ENCODE data around the gene VSIG10. TPM values are rescaled to one million over a fixed set of nuclear protein-coding genes. Genes with fewer than 3 reads are reported as not detected.
"Not testable (repeated sequence)": the region's sequence is repeated elsewhere in the genome, so short reads cannot be mapped to it uniquely, and the experiment has no call there.

The VSIG10 gene
- total RNA-seq, 3 donors from 2014 or later (not counting 1 experiment from before 2014, with no cell fraction given) = 0.56 to 2.2 (median 0.75) TPM

GRCh38 chr12:118135788-118136558 is 32.2 kb upstream of the VSIG10 start, which contains the start of gene PEBP1:
PEBP1 (plus strand) TSS chr12:118136124; CDS start chr12:118136210, 86 bp downstream.
- H3K4me1 ChIP-seq (ENCODE audit: control insufficient read depth, insufficient read depth, low read length) = peaks cover 20% of the 10 kb centered on the region
- ATAC-seq = peak; percentile 99 to 100 (median 100)
- H3K4me3 ChIP-seq (ENCODE audit: low read length) = peak within 1 kb of the TSS; percentile 47
- intact Hi-C loops (cut with micrococcal nuclease) = loop anchor here (5.0 kb wide), 1 partner anchor 241 kb away; the partner anchor contains the start of gene SUDS3
- H3K27me3 ChIP-seq (ENCODE audit: control insufficient read depth, insufficient read depth, low read length) = no peaks in the 10 kb centered on the region
- peak within 1 kb of the TSS; percentile 98 for H3K4me3 Mint-ChIP-seq
- no peaks in the 10 kb centered on the region for H3K27me3 Mint-ChIP-seq (ENCODE audit: low read depth in 2 of 2)
- under 1% methylated on average over 70 of the region's 70 CpGs for WGBS (ENCODE audit: insufficient coverage)
- no peaks in the 10 kb centered on the region for H3K9me3 Mint-ChIP-seq
- H3K27ac Mint-ChIP-seq = peak within 1 kb of the TSS; percentile 74 to 77
- H3K4me1 Mint-ChIP-seq = peaks cover 6 to 19% of the 10 kb centered on the region in 2 donors
- peak within 1 kb of the TSS; percentile 32 for H3K27ac ChIP-seq (ENCODE audit: low read length)
- peak; percentile 90 to 94 for DNase-seq
- H3K36me3 ChIP-seq (ENCODE audit: control insufficient read depth, insufficient read depth, low read length) = peaks cover 4% of the 10 kb centered on the region
- no peak for TF ChIP-seq CTCF (IDR thresholded peaks at IDR 0.05)
- H3K36me3 Mint-ChIP-seq = no peaks in the 10 kb centered on the region
- H3K9me3 ChIP-seq (ENCODE audit: control insufficient read depth, insufficient read depth, low read length) = no peaks in the 10 kb centered on the region

- H3K27ac ChIP-seq (ENCODE audit: low read length); H3K4me1 Mint-ChIP-seq; H3K4me1 ChIP-seq (ENCODE audit: control insufficient read depth, insufficient read depth, low read length); H3K36me3 ChIP-seq (ENCODE audit: control insufficient read depth, insufficient read depth, low read length); H3K4me3 Mint-ChIP-seq; H3K9me3 Mint-ChIP-seq; H3K27me3 ChIP-seq (ENCODE audit: control insufficient read depth, insufficient read depth, low read length); H3K4me3 ChIP-seq (ENCODE audit: low read length); ATAC-seq; H3K27me3 Mint-ChIP-seq (ENCODE audit: low read depth in 2 of 2); H3K9me3 ChIP-seq (ENCODE audit: control insufficient read depth, insufficient read depth, low read length); H3K36me3 Mint-ChIP-seq; H3K27ac Mint-ChIP-seq; intact Hi-C loops (cut with micrococcal nuclease); DNase-seq: not testable (repeated sequence)
- 100% methylated on average over 4 of the region's 5 CpGs for WGBS (ENCODE audit: insufficient coverage)
Measured at GRCh38 chr12:118129436-118129835, 25.6 kb upstream of the VSIG10 start.

- Histone ChIP-seq H3K27ac (ENCODE audit: low read length) (no peak overlapping the region), H3K4me3 (ENCODE audit: low read length) (no peak overlapping the region), H3K4me1 (ENCODE audit: control insufficient read depth, insufficient read depth, low read length) (no peaks in the 10 kb centered on the region), H3K9me3 (ENCODE audit: control insufficient read depth, insufficient read depth, low read length) (no peaks in the 10 kb centered on the region), H3K27me3 (ENCODE audit: control insufficient read depth, insufficient read depth, low read length) (no peaks in the 10 kb centered on the region), H3K36me3 (ENCODE audit: control insufficient read depth, insufficient read depth, low read length) (no peaks in the 10 kb centered on the region)
- Mint-ChIP-seq H3K9me3 (no peaks in the 10 kb centered on the region), H3K4me3 (no peak overlapping the region), H3K27me3 (ENCODE audit: low read depth in 2 of 2) (no peaks in the 10 kb centered on the region), H3K36me3 (no peaks in the 10 kb centered on the region), H3K27ac (no peak overlapping the region), H3K4me1 (no peaks in the 10 kb centered on the region)
- WGBS (ENCODE audit: insufficient coverage) = 95% methylated on average over 5 of the region's 5 CpGs
- ATAC-seq (no peak), DNase-seq (no peak)
- intact Hi-C loops (cut with micrococcal nuclease) = no loop called here
- no peak for TF ChIP-seq CTCF (IDR thresholded peaks at IDR 0.05)
Measured at GRCh38 chr12:118127867-118128266, 24.1 kb upstream of the VSIG10 start.

GRCh38 chr12:118126119-118126757 is 22.4 kb upstream of the VSIG10 start:
- WGBS (ENCODE audit: insufficient coverage) = 96% methylated on average over 11 of the region's 13 CpGs
- Histone ChIP-seq H3K9me3 (ENCODE audit: control insufficient read depth, insufficient read depth, low read length) (no peaks in the 10 kb centered on the region), H3K4me3 (ENCODE audit: low read length) (no peak overlapping the region), H3K27me3 (ENCODE audit: control insufficient read depth, insufficient read depth, low read length) (no peaks in the 10 kb centered on the region), H3K27ac (ENCODE audit: low read length) (no peak overlapping the region), H3K36me3 (ENCODE audit: control insufficient read depth, insufficient read depth, low read length) (no peaks in the 10 kb centered on the region), H3K4me1 (ENCODE audit: control insufficient read depth, insufficient read depth, low read length) (no peaks in the 10 kb centered on the region)
- no peaks in the 10 kb centered on the region for H3K27me3 Mint-ChIP-seq (ENCODE audit: low read depth in 2 of 2)
- no peaks in the 10 kb centered on the region for H3K4me1 Mint-ChIP-seq
- no peaks in the 10 kb centered on the region for H3K36me3 Mint-ChIP-seq
- intact Hi-C loops (cut with micrococcal nuclease) = no loop called here
- H3K27ac Mint-ChIP-seq = no peak overlapping the region
- no peak for DNase-seq
- no peaks in the 10 kb centered on the region for H3K9me3 Mint-ChIP-seq
- no peak overlapping the region for H3K4me3 Mint-ChIP-seq
- no peak for ATAC-seq
- TF ChIP-seq CTCF (IDR thresholded peaks at IDR 0.05) = no peak
